Activated T-cell treated with anti-CD3 and anti-CD28 coated beads, Interleukin-2, amount 50 U/mL, for 48 hours (primary cell): Measurements from ENCODE around the gene ABO.
"Not testable (repeated sequence)": the region's sequence is repeated elsewhere in the genome, so short reads cannot be mapped to it uniquely, and the experiment has no call there.

Experiments
- DNase-seq, 2 experiments: peaks; one replicate each; pipeline ENCODE4 v3.0.0-alpha.2; 2020

Gene ABO

GRCh38 chr9:133261753-133262120 lies 13.3 kb downstream of the ABO start:
- no peak for DNase-seq

GRCh38 chr9:133261103-133261752 lies 13.8 kb downstream of the ABO start:
- DNase-seq: no peak

- no peak for DNase-seq
Measured at GRCh38 chr9:133260334-133261102, 14.5 kb downstream of the ABO start.

GRCh38 chr9:133258061-133259015 lies 16.7 kb downstream of the ABO start:
- no peak for DNase-seq

GRCh38 chr9:133257465-133257956 lies 17.5 kb downstream of the ABO start:
- DNase-seq: no peak

- no peak for DNase-seq
Measured at GRCh38 chr9:133256686-133257091, 18.3 kb downstream of the ABO start.

- DNase-seq: no peak
Measured at GRCh38 chr9:133256136-133256461, 18.9 kb downstream of the ABO start.

GRCh38 chr9:133255371-133256135 lies 19.4 kb downstream of the ABO start:
- no peak for DNase-seq

GRCh38 chr9:133254471-133254870 lies 20.5 kb downstream of the ABO start:
- no peak for DNase-seq

- no peak for DNase-seq
Measured at GRCh38 chr9:133253268-133253667, 21.7 kb downstream of the ABO start.

- DNase-seq: no peak
Measured at GRCh38 chr9:133252301-133253020, 22.5 kb downstream of the ABO start.

- no peak for DNase-seq
Measured at GRCh38 chr9:133251773-133252172, 23.2 kb downstream of the ABO start.

GRCh38 chr9:133251221-133251620 lies 23.8 kb downstream of the ABO start:
- not testable (repeated sequence) for DNase-seq

- DNase-seq: no peak
Measured at GRCh38 chr9:133250741-133251170, 24.2 kb downstream of the ABO start.

GRCh38 chr9:133249337-133249736 lies 25.7 kb downstream of the ABO start:
- no peak for DNase-seq

- no peak for DNase-seq
Measured at GRCh38 chr9:133248726-133249295, 26.2 kb downstream of the ABO start.

GRCh38 chr9:133247632-133248031 lies 27.4 kb downstream of the ABO start:
- no peak for DNase-seq

- DNase-seq: no peak
Measured at GRCh38 chr9:133246991-133247390, 28.0 kb downstream of the ABO start.

GRCh38 chr9:133246562-133246961 lies 28.4 kb downstream of the ABO start:
- DNase-seq: no peak

GRCh38 chr9:133242991-133243390 lies 32.0 kb downstream of the ABO start:
- no peak for DNase-seq

- DNase-seq: no peak
Measured at GRCh38 chr9:133242241-133242640, 32.8 kb downstream of the ABO start.
